Tibial nerve (tissue), 4 donors: Measurements from ENCODE around the gene TMEM212.

Experiments
- EP300 ChIP-seq, 2 donors: sonication (generic); formaldehyde crosslinking; IDR thresholded peaks; one replicate each; pipeline ENCODE4 v1.6.1; 2017; ENCODE audit warnings: antibody characterized with exemption in 2 of 2, mild to moderate bottlenecking in 1 of 2
- POLR2A ChIP-seq, 2 donors: fragments of 450-650 bp; IDR thresholded peaks; one replicate each; pipeline ENCODE4 v1.6.1; 2017; ENCODE audit warnings: antibody characterized with exemption in 2 of 2, mild to moderate bottlenecking in 2 of 2, moderate library complexity in 2 of 2
- TF ChIP-seq, protein P1 (sequence below), 5 experiments: fragments of 200-600 bp in 3 of 5; fragments of 450-650 bp in 2 of 5; sonication (generic) in 3 of 5; IDR thresholded peaks; one replicate each; pipeline ENCODE4 v1.5.1; 2016 to 2019; ENCODE audit warnings: antibody characterized with exemption in 5 of 5, mild to moderate bottlenecking in 3 of 5, moderate library complexity in 2 of 5

GRCh38 chr3:171802590-171802956, 40.6 kb upstream of the TMEM212 start:
- TF ChIP-seq EP300 (IDR thresholded peaks at IDR 0.05) = no peak
- TF ChIP-seq, protein P1, sequence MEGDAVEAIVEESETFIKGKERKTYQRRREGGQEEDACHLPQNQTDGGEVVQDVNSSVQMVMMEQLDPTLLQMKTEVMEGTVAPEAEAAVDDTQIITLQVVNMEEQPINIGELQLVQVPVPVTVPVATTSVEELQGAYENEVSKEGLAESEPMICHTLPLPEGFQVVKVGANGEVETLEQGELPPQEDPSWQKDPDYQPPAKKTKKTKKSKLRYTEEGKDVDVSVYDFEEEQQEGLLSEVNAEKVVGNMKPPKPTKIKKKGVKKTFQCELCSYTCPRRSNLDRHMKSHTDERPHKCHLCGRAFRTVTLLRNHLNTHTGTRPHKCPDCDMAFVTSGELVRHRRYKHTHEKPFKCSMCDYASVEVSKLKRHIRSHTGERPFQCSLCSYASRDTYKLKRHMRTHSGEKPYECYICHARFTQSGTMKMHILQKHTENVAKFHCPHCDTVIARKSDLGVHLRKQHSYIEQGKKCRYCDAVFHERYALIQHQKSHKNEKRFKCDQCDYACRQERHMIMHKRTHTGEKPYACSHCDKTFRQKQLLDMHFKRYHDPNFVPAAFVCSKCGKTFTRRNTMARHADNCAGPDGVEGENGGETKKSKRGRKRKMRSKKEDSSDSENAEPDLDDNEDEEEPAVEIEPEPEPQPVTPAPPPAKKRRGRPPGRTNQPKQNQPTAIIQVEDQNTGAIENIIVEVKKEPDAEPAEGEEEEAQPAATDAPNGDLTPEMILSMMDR (IDR thresholded peaks at IDR 0.05) = no peak
- no peak for TF ChIP-seq POLR2A (IDR thresholded peaks at IDR 0.05)
